HepG2 (cell line): ENCODE measurements around the gene UBE2O. TPM values are rescaled to one million over a fixed set of nuclear protein-coding genes. Genes with fewer than 3 reads are reported as not detected.
"Not testable (repeated sequence)": the region's sequence is repeated elsewhere in the genome, so short reads cannot be mapped to it uniquely, and the experiment has no call there.

ENCODE experiments used
- ATAC-seq: fragments of 200-7000 bp; cut with Tn5 transposase; 3 replicates; pipeline ENCODE4 v1.9.1; 2020; ENCODE audit warnings: mild to moderate bottlenecking, moderate library complexity
- BruUV-seq: library from RNA; stranded (reverse); fragments of 400-500 nt; replicated peaks from 2 replicates; lab custom pipeline; 2021; lab: Mats Ljungman, UMichigan
- CTCF ChIA-PET: fragments of 300-600 bp; formaldehyde crosslinking; extraction: SDS; loops from one replicate; lab custom pipeline; 2021; ENCODE audit warnings: low total read pairs, inconsistent platforms, low intra/inter-chr PET ratio; lab: Yijun Ruan, JAX
- POLR2A ChIA-PET: fragments of 350-600 bp; sonication (Branson Sonifier 250); formaldehyde crosslinking; loops from one replicate; lab custom pipeline; 2020; ENCODE audit warnings: antibody characterized with exemption, inconsistent platforms; lab: Yijun Ruan, JAX
- DNase-seq: peaks from one replicate; pipeline ENCODE4 v3.0.0-alpha.2; 2015; ENCODE audit warnings: low spot score
- FAIRE-seq: peaks from 3 replicates; lab custom pipeline; 2011; peaks lifted over from hg19 to GRCh38; lab: Jason Lieb, UNC
- H2AFZ ChIP-seq: one replicate; pipeline ENCODE4 v1.6.1; 2011; ENCODE audit warnings: low read length, inconsistent platforms
- H3K27ac ChIP-seq: fragments of 300-600 bp; 3 replicates; pipeline ENCODE4 v1.8.0; 2011; ENCODE audit warnings: mixed run types, mild to moderate bottlenecking, mixed read lengths, low read length, inconsistent platforms; ENCODE audit not compliant: insufficient read depth; ENCODE audit errors: extremely low read length
- H3K27me3 ChIP-seq, 2 experiments: fragments of 200-600 bp in 1 of 2; 2 replicates in 1 of 2; 3 replicates in 1 of 2; pipeline versions ENCODE4 v1.6.0 to v1.8.0; 2011; ENCODE audit warnings: low read length in 2 of 2, mild to moderate bottlenecking in 2 of 2, moderate library complexity in 2 of 2, inconsistent platforms in 1 of 2; ENCODE audit not compliant: insufficient read depth in 2 of 2, control insufficient read depth in 1 of 2
- H3K36me3 ChIP-seq, 2 experiments: fragments of 200-600 bp in 1 of 2; replicated peaks in 1 of 2; 2 replicates in 1 of 2; 3 replicates in 1 of 2; pipeline versions ENCODE4 v1.5.1 to v1.8.0; 2011; ENCODE audit warnings: low read length in 2 of 2, inconsistent platforms in 1 of 2; ENCODE audit not compliant: insufficient read depth in 2 of 2, control insufficient read depth in 1 of 2
- H3K4me1 ChIP-seq: 2 replicates; pipeline ENCODE4 v1.5.1; 2012; ENCODE audit warnings: low read length, inconsistent platforms; ENCODE audit not compliant: insufficient read depth
- H3K4me2 ChIP-seq: 2 replicates; pipeline ENCODE4 v1.6.0; 2011; ENCODE audit warnings: low read depth, low read length, inconsistent platforms
- H3K4me3 ChIP-seq, 3 experiments: fragments of 200-600 bp in 1 of 3; sonication (generic), shearing (Covaris generic) in 1 of 3; replicated peaks in 1 of 3; 2 replicates each; pipeline ENCODE4 v1.5.1; 2011 to 2016; ENCODE audit warnings: low read length in 3 of 3, inconsistent platforms in 2 of 3, low read depth in 2 of 3, mild to moderate bottlenecking in 2 of 3, control low read depth in 1 of 3, mixed read lengths in 1 of 3; ENCODE audit not compliant: insufficient read depth in 1 of 3
- H3K79me2 ChIP-seq: one replicate; pipeline ENCODE4 v1.6.1; 2011; ENCODE audit warnings: low read length, inconsistent platforms; ENCODE audit not compliant: insufficient read depth
- H3K9ac ChIP-seq: 2 replicates; pipeline ENCODE4 v1.6.0; 2011; ENCODE audit warnings: mild to moderate bottlenecking, low read depth, low read length, inconsistent platforms; ENCODE audit not compliant: insufficient read depth
- H3K9me3 ChIP-seq: 2 replicates; pipeline ENCODE4 v1.5.1; 2012; ENCODE audit warnings: mild to moderate bottlenecking, low read length
- H4K20me1 ChIP-seq: 2 replicates; pipeline ENCODE4 v1.6.0; 2011; ENCODE audit warnings: inconsistent platforms, mild to moderate bottlenecking, low read length, moderate library complexity; ENCODE audit not compliant: insufficient read depth
- CEBPB ChIP-seq: IDR thresholded peaks from 2 replicates; pipeline ENCODE4 v1.6.1; 2011; ENCODE audit warnings: low read depth, low read length, improper control_type of control experiment, borderline replicate concordance
- FOSL1 ChIP-seq: sonication (generic); formaldehyde crosslinking; IDR thresholded peaks from 2 replicates; pipeline ENCODE4 v1.9.0; 2021; ENCODE audit warnings: missing genetic modification reagents, borderline replicate concordance
- REPIN1 ChIP-seq: sonication (generic); formaldehyde crosslinking; IDR thresholded peaks from 2 replicates; pipeline ENCODE4 v1.8.0; 2022; ENCODE audit warnings: missing genetic modification reagents, low read depth, mild to moderate bottlenecking, borderline replicate concordance
- TFE3 ChIP-seq: IDR thresholded peaks from 2 replicates; pipeline ENCODE4 v1.6.1; 2016
- ZNF484 ChIP-seq: sonication (generic); formaldehyde crosslinking; IDR thresholded peaks from 2 replicates; pipeline ENCODE4 v1.5.1; 2020; ENCODE audit warnings: mild to moderate bottlenecking, low read depth, missing genetic modification reagents, borderline replicate concordance
- WGBS: methylation state at CpG from one replicate; pipeline ENCODE4 v1.1.6; 2017; ENCODE audit warnings: low lambda C conversion rate; 5-methylcytosine and 5-hydroxymethylcytosine counted together
- in situ Hi-C: cut with HindIII; loops from 2 replicates; pipeline ENCODE4 v1.10.0; 2017; ENCODE audit warnings: low pct_unique_long_range_greater_than_20kb; ENCODE audit not compliant: extremely low pct_ligation_motif_present
- intact Hi-C: fragments of 100-400 bp; cut with micrococcal nuclease; formaldehyde crosslinking; loops from one replicate; pipeline ENCODE4 v1.10.0; 2022; ENCODE audit not compliant: unreplicated experiment
- polyA plus RNA-seq, 8 experiments: library from polyadenylated mRNA; depleted of rRNA in 3 of 8; stranded (reverse) in 7 of 8; unstranded in 1 of 8; fragments of >200 nt; fragmentation: Illumina TruSeq in 4 of 8; extraction: Trizol in 4 of 8; gene quantifications; 2 replicates each; pipeline versions ENCODE4 v1.2.1 to v1.2.3, GENCODE V29; 2011 to 2016; ENCODE audit warnings: low read depth in 4 of 8, missing spikeins in 1 of 8, mixed read lengths in 1 of 8; ENCODE audit not compliant: insufficient read depth in 1 of 8
- total RNA-seq, 5 experiments: library from RNA; depleted of rRNA; stranded (reverse); fragments of >200 nt; fragmentation: Illumina TruSeq; extraction: Trizol; gene quantifications; 2 replicates each; pipeline ENCODE4 v1.2.3, GENCODE V29; 2016; ENCODE audit warnings: low read depth in 1 of 5

Gene UBE2O
- total and polyA plus RNA-seq, 2 of the 13 experiments (the other 11 are each of a cell fraction or from before 2014, with no cell fraction given), result 21.5 to 23.5 TPM

GRCh38 chr17:76350463-76350862 is 102.5 kb downstream of the UBE2O start (continued):
- TF ChIP-seq TFE3 (CRISPR knock-in tag), result no peak
- TF ChIP-seq CEBPB, result peak; percentile 73
- no peak for TF ChIP-seq FOSL1 (CRISPR knock-in tag)
- TF ChIP-seq ZNF484 (CRISPR knock-in tag), result no peak

- POLR2A ChIA-PET, result interaction anchor here (2.1 to 4.4 kb wide), 2 partner anchors 11 to 36 kb away, joined by 7 to 89 read pairs; partner anchors contain the start of gene SPHK1
- not testable (repeated sequence) for BruUV-seq
Observed at GRCh38 chr17:76346936-76347335, 106.0 kb downstream of the UBE2O start.

More at GRCh38 chr17:76346936-76347335, 106.0 kb downstream of the UBE2O start:
- H3K9me3 ChIP-seq, H3K9ac ChIP-seq, H2AFZ ChIP-seq, FAIRE-seq, CTCF ChIA-PET, in situ Hi-C loops, H3K4me3 ChIP-seq: not testable (repeated sequence)
- H3K79me2 ChIP-seq, result peaks cover 58% of the 10 kb centered on the region
- peaks cover 53% of the 10 kb centered on the region for H3K4me1 ChIP-seq
- H3K36me3 ChIP-seq, result peaks cover 32 to 51% of the 10 kb centered on the region in 2 experiments
- 0 out of 2 replicates have a peak, but pooled peaks have one; percentile 12 for TF ChIP-seq REPIN1 (CRISPR knock-in tag)
- TF ChIP-seq, all 625 proteins: peak for 1; not testable (repeated sequence) for 624
- H3K4me2 ChIP-seq, intact Hi-C loops, H3K27me3 ChIP-seq, H3K27ac ChIP-seq, DNase-seq, H4K20me1 ChIP-seq, ATAC-seq: not testable (repeated sequence)
- 97% methylated on average over 11 of the region's 11 CpGs for WGBS
